Measurements from ENCODE around the gene CBARP. TPM values are rescaled to one million over a fixed set of nuclear protein-coding genes. Genes with fewer than 3 reads are reported as not detected.
A peak's percentile ranks its signal among the peaks of the same experiment; 100 is the strongest.

Gene CBARP
- total and polyA plus RNA-seq, 2 of the 13 experiments (the other 11 are each of a cell fraction or from before 2014, with no cell fraction given): 1.2 to 1.4 TPM

GRCh38 chr19:1282588-1283206 is 44.9 kb upstream of the CBARP start:
- H3K4me1 ChIP-seq (ENCODE audit: insufficient read depth, low read length): peaks cover 35% of the 10 kb centered on the region
- H3K27me3 ChIP-seq (ENCODE audit: control insufficient read depth in 1 of 2, insufficient read depth in 2 of 2, low read length in 2 of 2): no peaks in the 10 kb centered on the region; a peak in 1 of 5 replicates
- peaks cover 2 to 9% of the 10 kb centered on the region in 2 experiments; a peak in 3 of 5 replicates for H3K36me3 ChIP-seq (replicated peaks in 1 of 2; ENCODE audit: control insufficient read depth in 1 of 2, insufficient read depth in 2 of 2, low read length in 2 of 2)
- intact Hi-C loops (cut with micrococcal nuclease; ENCODE audit: unreplicated experiment): no loop called here
- H2AFZ ChIP-seq (ENCODE audit: low read length): no peak overlapping the region
- no peaks in the 10 kb centered on the region for H3K9me3 ChIP-seq (ENCODE audit: low read length)
- FAIRE-seq (no peak), ATAC-seq (no peak), DNase-seq (ENCODE audit: low spot score) (no peak)
- no CpG with 5 or more reads among the region's 18 CpGs for WGBS (ENCODE audit: low lambda C conversion rate)
- H4K20me1 ChIP-seq (ENCODE audit: insufficient read depth, low read length): no peaks in the 10 kb centered on the region
- in situ Hi-C loops (cut with HindIII; ENCODE audit: extremely low pct_ligation_motif_present, low pct_unique_long_range_greater_than_20kb): loop anchor here (5.0 kb wide), 2 partner anchors 35 to 90 kb away; no protein-coding TSS in a partner anchor
- no peak overlapping the region; the same call in 1 of the 2 replicates for H3K4me2 ChIP-seq (ENCODE audit: low read depth, low read length)
- peak overlapping the region in 1 of 3 experiments; percentile 70; a peak in 1 of 6 replicates for H3K4me3 ChIP-seq (replicated peaks in 1 of 3; ENCODE audit: insufficient read depth in 1 of 3, low read depth in 2 of 3, low read length in 3 of 3)
- BruUV-seq (replicated peaks): no TSS peak
- CTCF ChIA-PET (ENCODE audit: low intra/inter-chr PET ratio, low total read pairs): no interaction called here
- POLR2A ChIA-PET: interaction anchor here (1.0 to 3.5 kb wide), 10 partner anchors 9 to 173 kb away, joined by 3 to 61 read pairs (median 8); partner anchors contain the start of gene CIRBP
- peak overlapping the region; percentile 75 for H3K27ac ChIP-seq (ENCODE audit: extremely low read length, insufficient read depth, low read length)
- H3K79me2 ChIP-seq (ENCODE audit: insufficient read depth, low read length): peaks cover 14% of the 10 kb centered on the region
- no peak overlapping the region for H3K9ac ChIP-seq (ENCODE audit: insufficient read depth, low read depth, low read length)
- peak; percentile 59; the same call in 1 of the 2 replicates for TF ChIP-seq PCBP1 (IDR thresholded peaks at IDR 0.05; ENCODE audit: borderline replicate concordance, low read depth, low read length)
- TF ChIP-seq GLMP (CRISPR knock-in tag; IDR thresholded peaks at IDR 0.05; ENCODE audit: borderline replicate concordance): no peak
- TF ChIP-seq ZNF891 (CRISPR knock-in tag; IDR thresholded peaks at IDR 0.05): no peak
- no peak for TF ChIP-seq ZFP41 (CRISPR knock-in tag; IDR thresholded peaks at IDR 0.05; ENCODE audit: borderline replicate concordance)
- TF ChIP-seq HMG20B (CRISPR knock-in tag; conservative IDR thresholded peaks at IDR 0.05): no peak
- no peak for TF ChIP-seq MTF2 (CRISPR knock-in tag; IDR thresholded peaks at IDR 0.05; ENCODE audit: borderline replicate concordance)
- no peak for TF ChIP-seq RBAK (CRISPR knock-in tag; IDR thresholded peaks at IDR 0.05)
- TF ChIP-seq ZNF281 (CRISPR knock-in tag; IDR thresholded peaks at IDR 0.05; ENCODE audit: borderline replicate concordance): no peak
- no peak for TF ChIP-seq ZNF234 (CRISPR knock-in tag; conservative IDR thresholded peaks at IDR 0.05)
- no peak for TF ChIP-seq PAF1 (CRISPR knock-in tag; IDR thresholded peaks at IDR 0.05)
- TF ChIP-seq ZMAT5 (CRISPR knock-in tag; IDR thresholded peaks at IDR 0.05; ENCODE audit: borderline replicate concordance, low read depth): no peak
- TF ChIP-seq KAT8 (CRISPR knock-in tag; IDR thresholded peaks at IDR 0.05): no peak
- no peak for TF ChIP-seq ZNF709 (CRISPR knock-in tag; IDR thresholded peaks at IDR 0.05)
- TF ChIP-seq HNRNPK (IDR thresholded peaks at IDR 0.05; ENCODE audit: low read depth, low read length, poor library complexity, severe bottlenecking): peak; percentile 82
- peak; percentile 90 for TF ChIP-seq ZNF263 (CRISPR knock-in tag; IDR thresholded peaks at IDR 0.05)
- TF ChIP-seq ZNF747 (CRISPR knock-in tag; IDR thresholded peaks at IDR 0.05; ENCODE audit: borderline replicate concordance): peak; percentile 3; the same call in 1 of the 2 replicates
- no peak for TF ChIP-seq ZNF546 (CRISPR knock-in tag; conservative IDR thresholded peaks at IDR 0.05)
- TF ChIP-seq RFX5 (IDR thresholded peaks at IDR 0.05; ENCODE audit: low read depth, low read length): no peak
- no peak for TF ChIP-seq ZNF552 (CRISPR knock-in tag; IDR thresholded peaks at IDR 0.05; ENCODE audit: borderline replicate concordance)
- peak; percentile 50 for TF ChIP-seq RBM39 (IDR thresholded peaks at IDR 0.05; ENCODE audit: low read depth, low read length, poor library complexity, severe bottlenecking)
- peak; percentile 96 for TF ChIP-seq PCBP2 (optimal IDR thresholded peaks at IDR 0.05; ENCODE audit: low read depth, low read length, poor library complexity, severe bottlenecking)
